GM21360 (cell line): ENCODE measurements around the gene UBE2N.
"Not testable (repeated sequence)": the region's sequence is repeated elsewhere in the genome, so short reads cannot be mapped to it uniquely, and the experiment has no call there.

Experiments used
- ATAC-seq: cut with Tn5 transposase; IDR thresholded peaks from one replicate; pipeline ENCODE4 v1.9.1; 2021; ENCODE audit warnings: mild to moderate bottlenecking, moderate library complexity; ENCODE audit not compliant: unreplicated experiment

The UBE2N gene

DNA sequence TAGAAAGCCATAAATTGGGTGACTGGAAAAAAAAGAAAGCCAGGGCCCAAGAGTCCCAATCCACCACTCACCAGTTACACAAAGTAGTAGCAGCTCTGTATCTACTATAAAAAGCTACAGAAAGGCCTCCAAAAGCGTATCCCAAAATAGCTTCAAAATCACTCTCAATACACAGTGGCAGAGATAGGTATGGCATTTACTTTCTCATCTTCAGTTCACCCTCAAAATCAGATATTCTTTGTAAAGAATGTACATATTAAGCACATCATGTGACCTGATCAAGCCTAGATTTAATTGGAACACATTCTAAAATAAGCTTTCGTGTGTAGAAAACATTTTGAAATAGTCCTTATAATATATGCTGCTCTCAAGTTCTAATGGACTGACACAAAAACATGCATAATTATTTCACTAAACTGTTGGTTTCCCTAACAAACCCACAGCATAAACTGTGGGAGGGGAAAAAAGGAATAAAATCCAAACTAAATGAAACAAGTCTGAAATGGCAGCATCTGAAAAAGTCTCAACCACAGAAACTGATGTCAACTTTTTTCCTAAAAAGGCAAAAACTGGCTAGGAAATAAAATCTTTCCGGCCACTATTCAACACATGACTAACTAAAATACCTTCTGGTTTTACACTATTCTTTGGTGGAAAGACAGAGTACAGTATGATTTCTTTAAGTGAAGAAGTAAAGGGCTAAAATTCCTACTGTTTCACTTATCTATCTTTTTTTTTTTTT, 25.9 kb downstream of the UBE2N start:
- no peak for ATAC-seq

DNA sequence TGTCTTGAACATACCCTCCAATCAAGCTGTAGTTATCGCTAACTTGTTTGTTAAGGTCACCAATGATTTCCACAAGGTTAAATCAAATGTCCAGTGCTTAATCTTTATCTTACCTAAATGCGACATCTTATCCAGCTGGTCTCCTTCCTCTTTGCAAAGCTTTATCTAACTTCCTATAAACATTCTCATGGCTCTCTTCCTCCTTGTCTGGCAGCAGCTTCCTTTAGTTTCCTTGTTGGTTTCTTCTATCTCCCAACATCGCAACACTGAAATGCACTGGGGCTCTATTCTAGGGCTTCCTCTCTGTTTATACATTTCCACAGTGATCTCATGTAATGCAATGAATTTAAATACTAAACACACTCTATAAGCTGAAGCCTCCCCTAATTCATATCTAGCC, 28.7 kb downstream of the UBE2N start:
- ATAC-seq = no peak

DNA sequence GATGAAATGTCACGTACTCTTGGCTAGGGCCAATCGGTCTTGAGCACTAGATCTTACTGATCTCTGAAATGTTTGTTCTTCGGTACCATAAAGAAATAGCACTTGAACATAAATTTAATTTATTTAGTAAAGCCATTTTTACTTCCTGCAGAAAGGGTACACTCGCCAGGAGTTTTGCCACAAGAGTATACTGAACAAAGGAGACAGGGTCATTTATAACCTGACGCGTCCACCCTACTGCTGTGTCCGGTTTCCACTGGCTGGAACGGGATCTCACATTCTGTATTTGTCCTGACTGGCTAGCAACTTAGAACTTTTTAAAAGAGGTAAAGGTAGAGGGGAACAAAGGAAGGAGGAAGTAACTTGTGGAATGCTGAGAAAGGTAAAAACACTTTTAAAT, 29.4 kb downstream of the UBE2N start:
- ATAC-seq = not testable (repeated sequence)

DNA sequence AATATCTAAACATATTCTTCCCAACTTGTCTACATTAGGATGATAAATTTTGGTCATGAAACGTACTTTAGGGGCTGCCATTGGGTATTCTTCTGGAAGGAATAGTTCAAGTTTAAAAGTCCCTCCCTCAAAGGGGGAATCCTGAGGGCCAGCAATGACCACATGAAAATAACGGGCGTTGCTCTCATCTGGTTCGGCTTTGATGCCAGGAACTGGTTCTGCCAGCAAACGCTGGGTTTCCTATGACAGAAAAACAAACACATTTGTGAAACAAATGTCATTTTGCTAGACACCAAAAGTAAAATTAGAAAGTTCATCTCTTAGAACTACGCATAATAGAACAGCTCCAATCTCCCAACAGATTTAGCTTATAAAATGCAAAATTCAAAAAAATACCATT, 30.7 kb downstream of the UBE2N start:
- ATAC-seq = not testable (repeated sequence)

DNA sequence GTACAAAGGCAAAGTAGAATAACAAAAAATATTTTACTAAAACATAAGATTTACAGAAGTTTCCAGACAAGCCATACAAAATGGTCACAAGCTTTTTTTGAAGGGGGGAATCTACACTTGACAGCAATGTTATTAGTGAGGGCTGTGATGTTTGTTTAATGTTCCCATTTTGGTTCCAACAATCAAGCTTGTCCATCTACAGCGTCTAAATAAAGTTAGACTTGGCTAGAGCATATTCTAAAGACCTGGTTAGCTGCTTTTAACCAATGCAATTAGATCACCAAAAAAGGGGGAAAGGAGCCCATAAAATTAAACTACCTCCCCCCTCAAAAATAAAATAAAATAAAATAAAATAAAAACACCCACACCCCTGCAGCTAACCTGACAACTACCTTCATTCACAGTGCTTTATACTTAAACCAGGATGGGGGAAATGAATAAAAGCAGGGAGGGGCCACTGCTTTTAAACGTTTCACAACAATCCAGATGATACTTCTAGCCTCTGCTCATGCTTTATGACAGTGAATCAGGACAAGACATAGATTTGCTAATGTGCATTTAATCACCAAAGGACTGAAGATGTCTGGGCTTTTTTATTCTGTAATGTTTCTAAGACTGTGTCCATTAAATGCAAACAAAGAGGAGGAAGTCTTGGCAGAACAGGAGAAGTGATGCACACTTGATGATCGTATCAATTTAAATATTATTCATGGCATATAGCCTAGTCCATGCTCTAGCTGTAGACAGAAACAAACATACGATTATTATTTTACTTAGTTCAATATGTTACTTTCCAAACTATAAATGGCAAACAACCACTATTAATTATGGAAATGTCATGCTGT, 32.2 kb downstream of the UBE2N start:
- ATAC-seq = not testable (repeated sequence)

DNA sequence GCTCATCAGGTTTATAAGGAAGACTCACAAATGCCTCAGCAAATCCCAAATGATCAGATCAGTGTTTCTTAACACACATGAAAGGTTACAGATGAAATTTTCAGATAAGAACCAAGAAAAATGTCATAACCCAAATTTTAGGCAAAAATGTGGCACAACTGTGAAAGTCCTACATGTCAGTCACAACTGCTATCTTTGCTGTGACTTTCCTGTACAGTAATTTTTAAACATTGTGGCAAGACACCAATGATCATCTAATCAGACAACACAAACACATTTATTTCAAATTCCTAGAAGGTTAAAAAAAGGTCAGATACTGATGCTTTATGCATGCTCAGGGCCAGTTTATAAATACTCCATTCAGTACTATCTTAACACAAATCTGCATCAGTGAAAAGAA, 32.9 kb downstream of the UBE2N start:
- ATAC-seq = no peak

DNA sequence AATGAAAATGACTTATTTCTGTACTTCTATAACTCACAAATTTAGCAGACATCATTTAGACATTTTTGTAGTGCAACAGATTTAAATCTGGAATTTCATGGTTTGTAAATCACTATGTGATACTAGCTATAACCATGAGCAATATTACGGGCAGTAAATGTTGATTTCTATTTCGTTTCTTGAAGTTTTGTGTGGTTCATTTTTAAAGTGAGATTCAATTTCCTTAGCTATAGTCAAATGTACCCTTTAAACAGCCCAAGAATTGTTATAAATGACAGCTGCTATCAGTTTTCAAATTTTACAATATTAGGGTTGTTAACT, 33.8 kb downstream of the UBE2N start:
- ATAC-seq = no peak

DNA sequence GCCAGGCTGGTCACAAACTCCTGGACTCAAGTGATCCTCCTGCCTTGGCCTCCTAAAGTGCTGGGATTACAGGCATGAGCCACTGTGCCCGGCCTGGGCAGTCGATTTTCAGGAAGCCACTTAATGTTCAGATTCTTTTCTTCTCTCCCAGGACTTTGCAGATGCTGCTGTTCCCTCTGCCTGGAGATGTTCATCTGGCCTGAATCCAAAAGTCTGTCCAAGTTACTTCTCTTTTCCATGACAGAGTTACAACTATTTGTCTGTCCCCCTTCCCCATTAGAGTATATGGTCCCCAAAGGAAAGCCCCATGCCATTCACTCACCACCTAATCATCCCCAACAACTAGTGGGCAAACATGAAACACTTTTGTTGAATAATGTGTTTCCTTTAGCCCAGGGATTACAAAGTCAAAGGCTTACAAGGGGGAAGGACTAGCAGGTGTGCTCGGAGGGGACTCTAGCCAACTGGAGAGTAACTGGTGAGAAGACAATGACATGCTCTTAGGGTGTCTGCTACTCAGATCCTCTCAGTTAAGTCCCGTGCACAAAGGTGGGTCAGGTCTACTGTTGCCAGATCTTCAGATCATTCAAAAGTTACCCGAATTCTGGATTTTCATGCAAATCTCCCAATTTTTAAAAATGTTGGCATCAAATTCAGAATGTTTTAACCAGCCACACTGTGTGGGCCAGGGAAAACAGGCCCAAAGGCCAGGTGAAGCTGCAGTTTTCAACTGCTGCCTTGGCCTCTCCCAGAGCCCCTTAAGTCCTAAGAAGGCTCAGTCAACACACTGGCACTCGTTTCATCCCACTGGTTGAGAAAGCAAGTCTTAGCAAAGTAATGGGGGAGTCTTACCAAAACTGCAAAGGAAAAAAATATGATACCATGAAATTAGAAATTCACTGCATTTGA, 34.4 kb downstream of the UBE2N start:
- ATAC-seq = no peak

DNA sequence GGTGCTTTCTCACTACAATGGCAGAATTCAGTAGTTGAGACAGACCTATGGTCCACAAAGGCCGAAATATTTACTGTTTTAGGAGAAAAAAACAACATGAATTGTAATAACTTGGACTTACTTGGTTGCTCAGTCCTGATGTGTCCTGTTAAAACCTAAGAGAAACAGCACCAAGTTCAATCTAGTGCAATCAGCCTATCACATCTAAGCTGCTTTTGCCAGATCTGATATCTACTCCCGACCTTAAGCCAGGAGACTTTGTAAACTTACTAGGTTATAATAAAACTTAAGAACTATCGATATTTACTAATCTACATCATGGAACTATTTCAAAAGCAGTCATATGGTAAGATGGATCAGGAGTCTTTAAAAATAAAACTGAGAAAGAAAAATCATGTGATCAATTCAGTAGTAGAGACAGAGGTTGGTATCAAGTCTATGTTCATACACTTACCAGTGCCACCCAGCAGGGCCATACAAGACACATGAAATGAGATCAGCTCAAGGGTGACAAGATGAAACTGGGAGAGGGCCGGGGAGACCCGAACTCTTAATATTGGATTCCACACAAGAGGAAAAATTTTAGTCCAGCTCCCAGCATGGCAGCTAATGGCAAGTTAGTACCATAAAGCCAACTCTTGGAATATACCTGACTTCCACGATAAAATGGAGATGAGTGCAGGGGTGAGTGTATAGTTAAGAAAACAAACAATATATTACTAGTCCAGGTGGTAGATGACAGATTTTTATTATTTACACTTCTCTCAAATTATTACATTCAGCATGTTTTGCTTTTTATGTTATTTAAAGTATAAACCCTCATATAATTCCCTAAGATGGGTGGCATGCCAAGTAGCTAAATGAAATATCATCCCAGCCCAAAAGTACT, 36.5 kb downstream of the UBE2N start:
- ATAC-seq = no peak

DNA sequence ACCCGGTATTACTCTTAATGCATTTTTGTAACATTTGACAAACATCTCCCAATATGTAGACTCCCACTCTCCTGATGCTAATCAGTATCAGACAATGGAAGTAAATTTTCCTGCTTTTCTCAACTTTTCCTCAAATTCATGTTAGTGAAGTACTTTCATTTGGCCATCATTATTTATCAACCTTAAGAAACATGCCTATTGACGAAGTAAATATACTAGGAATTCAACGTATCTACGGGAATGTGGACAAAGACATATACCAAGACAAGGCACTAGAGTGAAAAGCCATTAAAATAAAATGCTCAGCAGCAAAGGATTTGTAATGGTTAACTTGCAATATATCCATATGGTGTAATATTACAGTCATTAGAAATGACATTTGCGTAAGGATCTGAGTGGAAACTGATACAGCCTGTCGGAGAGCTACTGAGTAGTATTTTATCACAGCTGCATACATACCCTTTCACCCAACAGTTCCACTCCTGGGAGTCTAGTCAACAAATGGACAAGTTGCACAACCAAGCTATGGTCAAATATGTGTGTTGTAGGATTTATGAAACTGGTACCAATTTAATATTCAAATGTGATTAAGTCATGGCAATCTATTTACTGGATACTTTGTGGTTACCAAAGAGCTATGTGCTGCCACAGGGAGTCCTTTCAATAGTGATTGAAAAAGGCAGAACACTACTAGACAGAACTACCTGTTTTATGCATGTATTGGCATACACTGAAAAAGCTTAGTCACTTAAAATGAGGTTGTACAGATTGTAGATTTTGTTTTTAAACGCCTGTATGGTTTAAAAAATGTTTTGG, 37.6 kb downstream of the UBE2N start:
- ATAC-seq = no peak

DNA sequence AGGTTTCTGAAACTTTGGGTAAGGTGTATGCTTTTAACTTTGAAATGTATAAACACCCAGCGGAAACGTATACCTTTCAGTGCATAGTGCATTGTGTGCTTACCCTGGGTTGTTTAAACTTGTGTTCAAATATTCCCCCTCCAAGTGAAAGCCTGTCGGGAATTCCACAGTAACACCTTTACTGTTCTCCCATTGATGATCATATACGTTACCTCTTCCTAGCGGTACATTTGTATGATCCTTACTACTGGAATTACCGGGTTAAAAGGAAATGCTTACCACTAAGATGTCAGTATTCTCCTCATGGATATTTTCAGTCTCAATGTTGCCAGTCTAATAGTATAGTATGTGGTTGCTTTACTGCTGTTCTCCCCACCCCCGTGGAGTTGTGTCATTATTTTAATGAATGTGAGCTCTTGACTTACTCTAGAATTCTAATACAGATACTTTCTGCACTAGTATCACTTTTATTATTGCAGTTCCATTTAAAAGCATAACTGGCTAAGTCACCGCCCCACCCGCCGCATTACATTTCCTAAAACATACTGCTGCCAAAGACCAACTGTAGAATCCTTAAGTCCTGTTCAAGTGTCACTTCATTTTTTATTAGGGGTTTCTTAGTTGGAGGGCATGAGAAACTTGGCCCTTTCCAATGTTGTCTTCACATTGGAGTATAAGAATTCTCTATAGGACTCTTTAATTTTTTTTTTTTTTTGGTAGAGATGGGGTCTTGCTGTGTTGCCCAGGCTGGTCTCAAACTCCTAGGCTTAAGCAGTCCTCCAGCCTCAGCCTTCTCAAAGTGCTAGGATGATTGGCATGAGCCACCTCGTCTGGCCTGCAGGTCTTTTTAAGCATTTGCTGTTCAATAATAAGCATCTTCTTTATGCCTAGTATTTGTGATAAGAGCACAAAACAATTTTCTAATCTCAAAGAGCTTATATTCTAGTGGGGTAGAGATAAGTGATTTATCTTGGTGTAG, 39.1 kb downstream of the UBE2N start:
- ATAC-seq = no peak

DNA sequence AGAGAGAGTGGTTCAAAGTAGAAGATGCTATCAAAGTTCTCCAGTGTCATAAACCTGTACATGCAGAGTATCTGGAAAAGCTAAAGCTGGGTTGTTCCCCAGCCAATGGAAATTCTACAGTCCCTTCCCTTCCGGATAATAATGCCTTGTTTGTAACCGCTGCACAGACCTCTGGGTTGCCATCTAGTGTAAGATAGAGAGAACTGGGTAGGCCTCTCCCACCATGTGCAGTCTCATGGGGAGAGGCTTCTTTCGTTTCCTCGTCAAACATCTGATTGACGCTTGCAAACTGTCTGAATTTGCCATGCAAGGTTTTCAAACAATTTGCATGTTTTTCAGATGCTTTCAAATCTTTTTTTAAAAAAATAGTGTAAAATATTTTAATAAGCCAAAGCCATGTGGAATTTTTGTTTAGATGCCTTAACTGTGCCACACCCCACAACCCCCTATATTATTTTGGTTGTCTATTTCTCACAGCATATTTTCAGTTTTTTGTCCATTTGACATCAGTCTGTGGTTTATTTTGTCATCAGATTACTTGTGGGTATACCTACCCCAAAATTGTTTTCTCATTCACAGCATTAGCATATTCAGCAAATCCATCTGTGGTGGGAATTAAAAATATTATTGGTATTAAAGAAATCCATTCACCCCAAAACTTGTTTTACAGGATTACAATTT, 42.4 kb downstream of the UBE2N start:
- ATAC-seq = peak; percentile 76

DNA sequence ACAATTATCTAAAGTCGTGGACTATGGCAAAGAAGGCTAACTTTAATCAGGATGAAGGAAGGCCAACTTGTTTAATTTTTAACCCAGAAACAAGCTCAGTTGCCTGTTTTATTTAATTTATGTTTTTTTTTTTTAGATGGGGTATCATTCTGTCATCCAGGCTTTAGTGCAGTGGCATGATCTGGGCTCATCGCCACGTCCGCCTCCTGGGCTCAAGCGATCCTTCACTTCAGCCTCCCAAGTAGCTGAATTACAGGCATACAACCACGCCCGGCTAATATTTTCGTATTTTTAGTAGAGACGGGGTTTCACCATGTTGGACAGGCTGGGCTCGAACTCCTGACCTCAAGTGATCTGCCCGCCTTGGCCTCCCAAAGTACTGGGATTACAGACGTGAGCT, 44.3 kb downstream of the UBE2N start:
- no peak for ATAC-seq

DNA sequence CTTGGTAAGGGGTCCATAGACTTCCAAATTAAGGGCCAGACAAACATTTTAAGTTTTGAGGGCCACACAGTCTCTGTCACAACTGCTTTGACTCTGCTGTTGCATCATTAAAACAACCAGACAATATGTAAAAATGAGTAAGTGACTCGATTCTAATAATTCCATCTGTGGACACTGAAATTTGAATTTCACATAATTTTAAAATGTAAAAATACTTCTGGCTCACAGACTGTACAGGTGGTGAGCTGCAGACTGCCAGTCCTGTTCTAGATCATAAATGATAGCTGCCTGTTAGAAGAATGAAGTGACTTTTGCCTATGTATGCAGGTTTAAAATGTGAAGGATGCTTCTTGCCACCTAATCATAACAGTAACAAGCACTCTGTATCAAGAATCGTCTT, 48.3 kb downstream of the UBE2N start:
- no peak for ATAC-seq

DNA sequence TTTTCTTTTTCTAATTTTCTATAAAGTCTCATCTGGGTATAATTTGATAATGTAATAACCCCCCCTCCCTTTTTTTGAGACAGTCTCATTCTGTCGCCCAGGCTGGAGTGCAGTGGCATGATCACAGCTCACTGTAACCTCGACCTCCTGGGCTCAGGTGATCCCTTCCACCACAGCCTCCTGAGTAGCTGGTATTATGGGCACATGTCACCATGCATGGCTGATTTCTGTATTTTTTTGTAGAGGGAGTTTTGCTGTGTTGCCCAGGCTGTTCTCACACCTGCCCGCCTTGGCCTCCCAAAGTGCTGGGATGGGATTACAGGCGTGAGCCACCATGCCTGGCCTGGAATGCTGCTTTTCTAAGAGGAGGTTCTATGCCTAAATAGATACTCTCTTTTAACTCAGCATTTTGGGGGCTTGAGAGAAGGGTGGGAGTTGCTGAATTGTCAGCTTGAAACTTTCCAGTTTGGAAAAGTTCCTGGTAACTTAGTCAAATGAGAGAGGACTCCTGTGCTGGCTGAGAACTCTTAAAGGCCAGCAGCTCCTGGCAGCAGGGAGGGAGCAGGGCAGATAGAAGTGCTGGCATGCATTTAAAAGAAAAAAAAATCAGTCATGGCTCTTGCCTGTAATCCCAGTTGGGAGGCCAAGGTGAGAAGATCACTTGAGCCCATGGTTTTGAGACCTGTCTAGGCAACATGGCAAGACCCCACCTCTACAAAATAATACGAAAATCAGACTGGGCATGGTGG, 51.0 kb downstream of the UBE2N start:
- ATAC-seq = no peak

DNA sequence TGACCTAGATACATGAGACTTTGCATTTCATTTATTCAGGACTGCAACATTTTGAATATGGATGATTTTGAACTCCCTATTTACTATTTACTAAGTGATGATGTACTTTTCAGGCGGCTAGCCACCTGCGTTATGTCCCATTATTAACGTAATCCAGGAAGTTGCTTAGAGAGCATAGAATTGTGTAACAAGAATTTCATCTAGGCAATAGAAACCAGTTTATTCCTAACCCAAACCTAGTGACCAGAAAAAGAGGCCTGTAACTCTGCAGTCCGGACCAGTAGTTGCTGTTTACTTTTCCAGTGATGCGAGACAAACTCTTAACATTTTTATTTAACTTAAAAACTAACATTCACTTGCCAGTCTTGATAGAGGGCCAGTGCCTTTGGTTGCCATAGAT, 51.7 kb downstream of the UBE2N start:
- no peak for ATAC-seq

DNA sequence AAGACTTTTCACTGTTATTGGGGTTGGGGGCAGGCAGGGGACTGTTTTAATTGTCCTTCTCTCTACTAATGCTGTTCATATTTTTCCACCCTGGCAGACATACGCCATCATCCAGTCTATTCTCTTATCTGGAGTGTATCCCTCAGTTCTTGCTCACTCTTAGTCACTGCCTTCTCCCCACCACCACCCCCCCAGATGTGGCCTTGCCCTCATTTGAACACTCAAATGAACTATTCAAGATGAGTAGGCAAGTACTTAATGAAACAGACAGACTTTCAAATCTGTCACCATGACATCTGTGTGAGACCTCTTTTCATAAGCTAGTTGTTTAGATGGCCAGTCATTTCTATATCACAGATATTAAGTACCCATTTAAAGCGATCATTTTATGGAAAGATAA, 54.0 kb downstream of the UBE2N start:
- no peak for ATAC-seq
